HG03469 (cell line): ENCODE data around the gene ZNRF4.
"Not testable (repeated sequence)": the region's sequence is repeated elsewhere in the genome, so short reads cannot be mapped to it uniquely, and the experiment has no call there.

Experiments used
- ATAC-seq: cut with Tn5 transposase; IDR thresholded peaks from one replicate; pipeline ENCODE4 v1.9.1; 2021; ENCODE audit warnings: mild to moderate bottlenecking, moderate library complexity, moderate number of reproducible peaks; ENCODE audit not compliant: unreplicated experiment

The ZNRF4 gene

DNA sequence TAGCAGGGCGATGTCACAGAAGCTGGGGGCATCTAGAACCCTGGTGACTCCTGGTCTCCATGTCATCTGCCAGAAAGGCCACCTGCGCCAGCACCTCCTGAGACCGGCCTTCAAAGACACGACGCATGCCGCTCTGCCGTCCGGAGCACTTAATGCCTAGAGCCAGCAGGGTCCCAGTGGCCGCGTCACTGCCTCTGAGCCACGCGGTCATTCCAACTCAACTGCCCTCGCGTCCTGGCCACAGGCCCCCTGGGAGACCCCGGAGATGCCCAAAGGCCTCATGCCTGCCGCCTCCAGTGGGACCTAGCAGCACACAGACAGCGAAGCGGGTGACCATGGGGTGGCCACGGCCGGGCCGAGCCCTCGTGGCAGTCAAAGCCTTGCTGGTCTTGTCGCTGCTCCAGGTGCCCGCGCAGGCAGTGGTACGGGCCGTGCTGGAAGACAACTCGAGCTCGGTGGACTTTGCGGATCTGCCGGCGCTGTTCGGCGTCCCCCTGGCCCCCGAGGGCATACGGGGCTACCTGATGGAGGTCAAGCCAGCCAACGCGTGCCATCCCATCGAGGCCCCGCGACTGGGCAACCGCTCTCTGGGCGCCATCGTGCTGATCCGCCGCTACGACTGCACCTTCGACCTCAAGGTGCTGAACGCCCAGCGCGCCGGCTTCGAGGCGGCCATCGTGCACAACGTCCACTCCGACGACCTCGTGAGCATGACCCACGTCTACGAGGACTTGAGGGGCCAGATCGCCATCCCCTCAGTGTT is at the start of gene ZNRF4:
Gene ZNRF4 (plus strand): TSS at position 51 of the 763 bp plus-strand sequence. CDS start 75 bp downstream, at position 126.
- ATAC-seq = no peak

- ATAC-seq = not testable (repeated sequence)
Measured at GRCh38 chr19:5406198-5406597, 49.0 kb upstream of the ZNRF4 start.

DNA sequence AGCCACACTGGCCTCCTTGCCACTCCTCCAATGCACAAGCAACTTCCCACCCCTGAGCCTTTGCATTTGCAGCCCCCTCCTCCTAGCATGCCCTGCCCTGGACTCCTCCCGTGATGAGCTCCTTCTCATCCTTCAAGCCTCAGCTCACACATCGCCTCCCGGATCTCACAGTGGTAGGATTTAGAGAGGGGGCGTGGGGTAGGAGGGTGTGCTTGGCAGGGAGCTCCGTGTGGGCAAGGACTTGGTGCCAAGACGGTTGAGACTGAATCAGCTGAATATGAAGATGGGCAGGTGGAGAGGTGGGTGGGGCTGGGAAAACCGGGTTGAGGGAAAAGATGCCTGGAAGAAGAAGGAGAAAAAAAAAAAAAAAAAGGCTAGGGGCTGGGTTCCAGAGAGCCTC is 48.4 kb upstream of the ZNRF4 start:
- ATAC-seq = no peak

GRCh38 chr19:5407356-5407755 is 47.9 kb upstream of the ZNRF4 start:
- no peak for ATAC-seq

GRCh38 chr19:5417495-5418436 is 37.5 kb upstream of the ZNRF4 start:
- ATAC-seq = no peak

- ATAC-seq = no peak
Measured at GRCh38 chr19:5418677-5419076, 36.5 kb upstream of the ZNRF4 start.

GRCh38 chr19:5420953-5421352 is 34.3 kb upstream of the ZNRF4 start:
- no peak for ATAC-seq

- no peak for ATAC-seq
Measured at GRCh38 chr19:5423567-5424125, 31.6 kb upstream of the ZNRF4 start.

DNA sequence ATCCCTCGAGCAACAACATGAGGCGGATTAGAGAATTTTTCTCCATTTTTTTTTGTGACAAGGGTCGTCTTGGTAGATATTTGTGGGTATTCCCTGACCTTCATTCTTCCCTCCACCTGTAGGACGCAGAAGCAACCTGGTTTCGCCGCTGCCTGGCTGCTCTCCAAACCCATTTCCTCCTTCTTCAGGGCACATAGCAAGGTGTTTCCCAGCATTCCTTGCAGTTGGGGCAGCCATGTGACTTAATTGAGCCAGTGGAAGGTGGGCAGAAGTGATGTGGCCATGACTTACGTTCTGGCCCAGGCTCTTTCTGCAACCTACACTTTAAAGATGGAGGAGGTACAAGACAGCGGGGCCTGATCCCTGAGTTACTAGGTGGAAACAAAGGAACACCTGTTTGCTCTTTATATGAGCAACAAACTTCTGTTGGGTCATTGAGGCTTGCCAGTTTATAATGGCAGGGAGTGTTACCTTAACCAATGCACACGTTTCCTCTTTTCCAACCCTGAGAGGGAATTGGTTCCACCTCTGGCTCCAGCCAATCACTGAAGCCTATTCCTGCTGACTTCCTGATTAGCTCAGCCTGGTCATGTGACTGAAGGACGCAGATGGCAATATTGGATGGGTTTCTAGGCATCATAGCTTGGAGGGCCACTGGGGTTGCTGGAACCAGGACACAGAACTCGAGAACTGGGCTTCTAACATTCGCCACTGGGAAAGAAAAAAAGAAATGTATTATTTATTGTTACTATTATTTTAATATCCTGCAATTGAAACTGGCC is 30.8 kb upstream of the ZNRF4 start:
- no peak for ATAC-seq

GRCh38 chr19:5425260-5425659 is 30.0 kb upstream of the ZNRF4 start:
- ATAC-seq = no peak

DNA sequence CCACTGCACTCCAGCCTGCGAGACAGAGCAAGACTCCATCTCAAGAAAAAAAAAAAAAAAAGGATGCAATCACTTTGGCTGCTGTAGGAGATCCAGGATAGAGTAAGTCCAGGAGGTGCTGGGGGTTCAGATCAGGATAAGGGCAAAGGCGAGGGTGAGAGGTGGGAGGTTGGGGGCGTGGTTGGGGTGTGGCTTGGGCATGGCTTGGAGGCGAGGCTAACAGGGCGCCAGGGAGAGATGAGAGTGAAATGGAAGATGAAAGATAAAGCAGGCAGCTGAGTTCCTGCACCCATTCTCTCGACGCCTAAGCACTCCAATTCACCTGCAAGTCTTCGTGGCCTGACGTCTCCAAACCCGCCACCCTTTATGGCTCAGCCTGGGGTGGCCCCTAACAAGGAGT is 25.0 kb upstream of the ZNRF4 start:
- ATAC-seq = no peak

- no peak for ATAC-seq
Measured at GRCh38 chr19:5432687-5433086, 22.5 kb upstream of the ZNRF4 start.

DNA sequence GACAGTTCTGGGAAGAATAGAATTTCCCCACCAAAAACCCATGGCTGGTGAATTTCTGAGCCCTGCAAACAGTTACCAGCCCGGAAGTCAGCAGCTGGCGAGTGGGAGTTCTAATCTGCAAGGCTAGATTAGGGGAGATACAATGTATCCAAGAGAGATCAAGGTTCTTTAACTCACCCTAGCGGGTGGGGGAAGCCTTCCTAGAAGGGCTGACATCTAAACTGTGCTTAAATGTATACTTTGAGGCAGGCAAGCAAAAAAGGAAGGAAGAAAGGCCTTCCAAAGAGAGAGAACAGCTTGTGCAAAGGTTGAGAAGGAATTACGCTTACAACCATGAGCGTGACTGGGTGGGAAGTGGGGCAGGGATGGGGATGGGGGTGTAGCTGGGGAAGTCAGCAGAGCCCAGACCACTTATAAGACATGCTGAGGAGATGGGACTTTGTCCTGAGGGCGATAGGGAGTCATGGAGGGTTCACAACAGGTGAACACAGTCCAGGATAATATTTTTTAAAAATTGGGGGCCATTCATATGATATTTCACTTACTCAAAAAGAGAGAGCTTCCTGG is 20.8 kb upstream of the ZNRF4 start:
- ATAC-seq = no peak

GRCh38 chr19:5434970-5435641 is 20.1 kb upstream of the ZNRF4 start:
- ATAC-seq = no peak

DNA sequence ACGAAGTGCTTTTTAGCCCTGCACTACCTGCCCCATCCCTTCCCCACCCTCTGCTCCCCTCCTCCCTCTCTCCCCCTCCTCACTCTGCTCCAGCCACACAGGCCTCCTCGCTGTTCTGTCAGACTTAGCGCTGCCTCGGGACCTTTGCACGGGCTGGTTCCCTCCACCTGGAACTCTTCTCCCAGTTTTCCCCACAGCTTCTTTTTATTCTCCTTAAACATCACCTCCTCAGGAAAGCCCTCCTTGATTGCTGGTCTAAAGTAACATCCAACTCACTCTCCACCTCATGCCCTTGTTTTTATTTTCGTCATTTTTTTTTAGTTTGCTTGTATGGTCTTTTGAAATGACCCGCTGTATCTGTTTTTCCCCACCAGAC is 19.6 kb upstream of the ZNRF4 start:
- no peak for ATAC-seq

GRCh38 chr19:5436106-5436947 is 18.9 kb upstream of the ZNRF4 start:
- ATAC-seq = no peak

DNA sequence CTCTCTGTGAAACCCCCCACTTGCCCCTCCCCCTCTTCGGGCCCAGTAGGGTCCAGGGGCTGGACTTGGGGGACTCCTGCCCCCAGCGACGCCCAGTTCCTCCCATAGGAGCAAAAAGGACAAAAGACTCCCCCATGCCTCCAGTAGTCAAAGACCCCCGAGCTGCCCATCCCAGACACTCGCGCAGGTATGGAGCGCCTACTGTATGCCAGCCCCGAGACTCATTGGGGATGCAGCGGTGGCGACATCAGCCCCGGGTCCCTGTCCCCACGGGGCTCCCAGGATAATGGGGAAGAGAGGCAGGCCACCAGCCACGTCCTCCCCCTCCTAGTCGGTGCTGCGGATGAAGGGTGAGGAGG is 18.3 kb upstream of the ZNRF4 start:
- no peak for ATAC-seq

DNA sequence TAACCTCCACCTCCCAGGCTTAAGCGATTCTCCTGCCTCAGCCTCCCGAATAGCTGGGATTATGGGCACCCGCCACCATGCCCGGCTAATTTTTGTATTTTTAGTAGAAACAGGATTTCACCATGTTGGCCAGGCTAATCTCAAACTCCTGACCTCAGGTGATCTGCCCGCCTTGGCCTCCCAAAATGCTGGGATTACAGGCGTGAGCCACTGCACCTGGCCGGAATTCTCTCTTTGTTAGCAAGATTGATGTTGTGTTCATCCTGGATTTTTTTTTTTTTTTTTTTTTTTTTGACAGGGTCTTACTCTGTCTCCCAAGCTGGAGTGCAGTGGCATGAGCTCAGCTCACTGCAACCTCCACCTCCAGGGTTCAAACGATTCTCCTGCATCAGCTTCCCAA is 16.5 kb upstream of the ZNRF4 start:
- ATAC-seq = not testable (repeated sequence)

GRCh38 chr19:5439452-5439851 is 15.8 kb upstream of the ZNRF4 start:
- no peak for ATAC-seq
